MCF 10A (cell line): ENCODE measurements around the gene CBLN3. TPM values are rescaled to one million over a fixed set of nuclear protein-coding genes. Genes with fewer than 3 reads are reported as not detected.

Experiments
- BruUV-seq: library from RNA; stranded (reverse); fragments of 400-500 nt; replicated peaks from 2 replicates; lab custom pipeline; 2021; lab: Mats Ljungman, UMichigan
- CTCF ChIA-PET: fragments of 300-600 bp; sonication (Branson Sonifier 250); formaldehyde crosslinking; extraction: SDS; loops from one replicate; lab custom pipeline; 2021; ENCODE audit warnings: antibody characterized with exemption, inconsistent platforms; lab: Yijun Ruan, JAX
- POLR2A ChIA-PET: fragments of 300-600, 350-650 bp; sonication (Branson Sonifier 250); formaldehyde crosslinking; extraction: SDS; loops from one replicate; lab custom pipeline; 2020; ENCODE audit warnings: antibody characterized with exemption, inconsistent platforms; lab: Yijun Ruan, JAX
- DNase-seq: peaks from one replicate; pipeline ENCODE4 v3.0.0-alpha.2; 2018; ENCODE audit not compliant: unreplicated experiment
- H3K27ac Mint-ChIP-seq: one replicate; pipeline ENCODE4 v1.8.0; 2022; ENCODE audit warnings: mild to moderate bottlenecking, low read depth, mixed read lengths; ENCODE audit not compliant: unreplicated experiment
- H3K27me3 Mint-ChIP-seq: one replicate; pipeline ENCODE4 v1.8.0; 2022; ENCODE audit warnings: mixed read lengths; ENCODE audit not compliant: insufficient read depth, unreplicated experiment
- H3K36me3 Mint-ChIP-seq: one replicate; pipeline ENCODE4 v1.8.0; 2022; ENCODE audit warnings: mild to moderate bottlenecking, moderate library complexity, mixed read lengths; ENCODE audit not compliant: insufficient read depth, unreplicated experiment
- H3K4me1 Mint-ChIP-seq: one replicate; pipeline ENCODE4 v1.8.0; 2022; ENCODE audit warnings: mixed read lengths; ENCODE audit not compliant: insufficient read depth, unreplicated experiment
- H3K4me3 Mint-ChIP-seq: one replicate; pipeline ENCODE4 v1.8.0; 2022; ENCODE audit warnings: mild to moderate bottlenecking, moderate library complexity, mixed read lengths; ENCODE audit not compliant: unreplicated experiment
- H3K9me3 Mint-ChIP-seq: one replicate; pipeline ENCODE4 v1.8.0; 2022; ENCODE audit warnings: mixed read lengths; ENCODE audit not compliant: unreplicated experiment
- CTCF ChIP-seq: fragments of 200-600 bp; IDR thresholded peaks from one replicate; pipeline ENCODE4 v1.8.0; 2022; ENCODE audit warnings: antibody characterized with exemption, mild to moderate bottlenecking; ENCODE audit not compliant: unreplicated experiment
- intact Hi-C: fragments of 100-400 bp; cut with micrococcal nuclease; formaldehyde crosslinking; loops from 2 replicates; pipeline ENCODE4 v1.14.1; 2022
- total RNA-seq: library from RNA; stranded (reverse); gene quantifications from 2 replicates; pipeline ENCODE4 v1.2.3, GENCODE V29; 2022

The CBLN3 gene
- total RNA-seq, 1 experiment from 2014 or later, result 2.4 TPM

- ChIA-PET CTCF (interaction anchor here (0.6 to 12.0 kb wide), 36 partner anchors 10 to 877 kb away, joined by 3 to 626 read pairs (median 5); partner anchors contain the start of genes ADCY4, CHMP4A, CIDEB and LTB4R), POLR2A (interaction anchor here (0.7 to 3.0 kb wide), 13 partner anchors 11 to 249 kb away, joined by 3 to 18 read pairs (median 5); partner anchors contain the start of genes LTB4R and TINF2)
- H3K27me3 Mint-ChIP-seq, result no peaks in the 10 kb centered on the region
- H3K9me3 Mint-ChIP-seq, result no peaks in the 10 kb centered on the region
- peak; percentile 6 for TF ChIP-seq CTCF
- no peak for DNase-seq
- H3K27ac Mint-ChIP-seq, result no peak overlapping the region
- intact Hi-C loops, result no loop called here
- BruUV-seq, result no TSS peak
- peaks cover 84% of the 10 kb centered on the region for H3K36me3 Mint-ChIP-seq
- no peak overlapping the region for H3K4me3 Mint-ChIP-seq
- peaks cover 13% of the 10 kb centered on the region for H3K4me1 Mint-ChIP-seq
Measured at GRCh38 chr14:24437020-24437735, 7.7 kb upstream of the CBLN3 start.

- Mint-ChIP-seq H3K27ac (no peak overlapping the region), H3K4me1 (peaks cover 19% of the 10 kb centered on the region), H3K9me3 (no peaks in the 10 kb centered on the region), H3K27me3 (no peaks in the 10 kb centered on the region), H3K4me3 (no peak overlapping the region), H3K36me3 (peaks cover 88% of the 10 kb centered on the region)
- no TSS peak for BruUV-seq
- CTCF ChIA-PET, result interaction anchor here (0.6 to 12.0 kb wide), 39 partner anchors 10 to 876 kb away, joined by 3 to 626 read pairs (median 5); partner anchors contain the start of genes ADCY4, CHMP4A, CIDEB and LTB4R
- intact Hi-C loops, result loop anchor here (1.0 kb wide), 3 partner anchors 71 to 108 kb away; no protein-coding TSS in a partner anchor
- DNase-seq, result peak; percentile 81
- peak; percentile 82 for TF ChIP-seq CTCF
- POLR2A ChIA-PET, result interaction anchor here (0.6 to 3.0 kb wide), 15 partner anchors 10 to 248 kb away, joined by 3 to 18 read pairs (median 5); partner anchors contain the start of genes LTB4R, LTB4R2 and TINF2
Measured at GRCh38 chr14:24436355-24437019, 7.0 kb upstream of the CBLN3 start.

GRCh38 chr14:24435998-24436354 is 6.5 kb upstream of the CBLN3 start:
- TF ChIP-seq CTCF, result no peak
- Mint-ChIP-seq H3K4me3 (no peak overlapping the region), H3K4me1 (peaks cover 19% of the 10 kb centered on the region), H3K27me3 (no peaks in the 10 kb centered on the region), H3K36me3 (peaks cover 86% of the 10 kb centered on the region), H3K9me3 (no peaks in the 10 kb centered on the region), H3K27ac (no peak overlapping the region)
- no TSS peak for BruUV-seq
- DNase-seq, result no peak
- ChIA-PET CTCF (interaction anchor here (0.7 to 12.0 kb wide), 30 partner anchors 9 to 377 kb away, joined by 3 to 626 read pairs (median 6); partner anchors contain the start of genes ADCY4, CIDEB, LTB4R and LTB4R2), POLR2A (interaction anchor here (0.6 to 3.0 kb wide), 14 partner anchors 9 to 1201 kb away, joined by 3 to 18 read pairs (median 4); partner anchors contain the start of genes LTB4R2 and TINF2)
- intact Hi-C loops, result loop anchor here (1.0 kb wide), 3 partner anchors 71 to 108 kb away; no protein-coding TSS in a partner anchor
